Measurements from ENCODE around the gene HBEGF. TPM values are rescaled to one million over a fixed set of nuclear protein-coding genes. Genes with fewer than 3 reads are reported as not detected.
A peak's percentile ranks its signal among the peaks of the same experiment; 100 is the strongest.

HBEGF gene
- total RNA-seq, 4 donors from 2014 or later: 5.8 to 13.0 (median 12.6) TPM

DNA sequence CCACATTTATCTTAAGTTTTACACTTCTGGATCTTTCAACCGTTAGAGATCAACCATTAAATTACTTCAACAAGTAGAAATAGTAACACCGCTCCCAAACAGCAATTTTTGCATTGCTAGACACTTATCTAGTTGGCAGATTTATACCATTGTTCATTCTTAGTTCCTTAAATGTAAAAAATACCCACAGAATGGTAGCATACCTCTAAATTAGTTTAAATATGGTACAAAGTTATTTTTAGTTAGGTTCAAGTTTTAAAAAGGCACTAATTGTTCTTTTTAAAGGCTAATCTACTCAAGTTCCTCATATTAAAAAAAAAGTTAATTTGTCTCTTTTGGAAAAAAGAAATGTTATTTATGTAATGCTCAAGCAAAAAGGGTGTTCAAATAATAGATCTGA lies 51.6 kb downstream of the HBEGF start:
- Histone ChIP-seq H3K4me1 (peaks cover 37 to 55% of the 10 kb centered on the region in 2 donors), H3K27me3 (no peaks in the 10 kb centered on the region), H3K27ac (no peak overlapping the region), H3K9me3 (no peaks in the 10 kb centered on the region), H3K4me3 (replicated peaks in 1 of 3) (no peak overlapping the region), H3K36me3 (no peaks in the 10 kb centered on the region)
- WGBS, 2 donors: 79 to 80% methylated on average over 2 of the region's 2 CpGs
- intact Hi-C loops (cut with DNase I): no loop called here
- TF ChIP-seq POLR2A (IDR thresholded peaks at IDR 0.05): no peak
- TF ChIP-seq, protein P1, sequence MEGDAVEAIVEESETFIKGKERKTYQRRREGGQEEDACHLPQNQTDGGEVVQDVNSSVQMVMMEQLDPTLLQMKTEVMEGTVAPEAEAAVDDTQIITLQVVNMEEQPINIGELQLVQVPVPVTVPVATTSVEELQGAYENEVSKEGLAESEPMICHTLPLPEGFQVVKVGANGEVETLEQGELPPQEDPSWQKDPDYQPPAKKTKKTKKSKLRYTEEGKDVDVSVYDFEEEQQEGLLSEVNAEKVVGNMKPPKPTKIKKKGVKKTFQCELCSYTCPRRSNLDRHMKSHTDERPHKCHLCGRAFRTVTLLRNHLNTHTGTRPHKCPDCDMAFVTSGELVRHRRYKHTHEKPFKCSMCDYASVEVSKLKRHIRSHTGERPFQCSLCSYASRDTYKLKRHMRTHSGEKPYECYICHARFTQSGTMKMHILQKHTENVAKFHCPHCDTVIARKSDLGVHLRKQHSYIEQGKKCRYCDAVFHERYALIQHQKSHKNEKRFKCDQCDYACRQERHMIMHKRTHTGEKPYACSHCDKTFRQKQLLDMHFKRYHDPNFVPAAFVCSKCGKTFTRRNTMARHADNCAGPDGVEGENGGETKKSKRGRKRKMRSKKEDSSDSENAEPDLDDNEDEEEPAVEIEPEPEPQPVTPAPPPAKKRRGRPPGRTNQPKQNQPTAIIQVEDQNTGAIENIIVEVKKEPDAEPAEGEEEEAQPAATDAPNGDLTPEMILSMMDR (IDR thresholded peaks at IDR 0.05): no peak
- no peak for DNase-seq

DNA sequence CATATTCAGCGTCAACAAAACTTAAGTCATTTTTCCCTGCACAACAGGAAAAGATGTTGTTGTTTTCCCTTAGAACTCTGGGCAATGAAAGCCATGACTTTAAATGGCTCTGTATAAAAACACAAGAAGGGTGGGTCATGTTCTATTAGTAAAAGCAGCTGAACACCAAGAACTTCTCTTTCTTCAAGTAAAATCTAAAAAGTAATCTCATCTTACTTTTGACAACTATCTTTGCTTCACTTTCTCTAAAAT lies 52.6 kb downstream of the HBEGF start:
- Histone ChIP-seq H3K27me3 (no peaks in the 10 kb centered on the region), H3K4me3 (replicated peaks in 1 of 3) (no peak overlapping the region), H3K9me3 (no peaks in the 10 kb centered on the region), H3K27ac (peak overlapping the region in 1 of 3 donors; percentile 26), H3K36me3 (no peaks in the 10 kb centered on the region), H3K4me1 (peaks cover 34 to 46% of the 10 kb centered on the region in 2 donors)
- 62 to 80% methylated on average over 1 of the region's 1 CpG for WGBS, 2 donors
- intact Hi-C loops (cut with DNase I): no loop called here
- no peak for DNase-seq
- TF ChIP-seq, protein P1 (IDR thresholded peaks at IDR 0.05): no peak
- TF ChIP-seq POLR2A (IDR thresholded peaks at IDR 0.05): no peak

DNA sequence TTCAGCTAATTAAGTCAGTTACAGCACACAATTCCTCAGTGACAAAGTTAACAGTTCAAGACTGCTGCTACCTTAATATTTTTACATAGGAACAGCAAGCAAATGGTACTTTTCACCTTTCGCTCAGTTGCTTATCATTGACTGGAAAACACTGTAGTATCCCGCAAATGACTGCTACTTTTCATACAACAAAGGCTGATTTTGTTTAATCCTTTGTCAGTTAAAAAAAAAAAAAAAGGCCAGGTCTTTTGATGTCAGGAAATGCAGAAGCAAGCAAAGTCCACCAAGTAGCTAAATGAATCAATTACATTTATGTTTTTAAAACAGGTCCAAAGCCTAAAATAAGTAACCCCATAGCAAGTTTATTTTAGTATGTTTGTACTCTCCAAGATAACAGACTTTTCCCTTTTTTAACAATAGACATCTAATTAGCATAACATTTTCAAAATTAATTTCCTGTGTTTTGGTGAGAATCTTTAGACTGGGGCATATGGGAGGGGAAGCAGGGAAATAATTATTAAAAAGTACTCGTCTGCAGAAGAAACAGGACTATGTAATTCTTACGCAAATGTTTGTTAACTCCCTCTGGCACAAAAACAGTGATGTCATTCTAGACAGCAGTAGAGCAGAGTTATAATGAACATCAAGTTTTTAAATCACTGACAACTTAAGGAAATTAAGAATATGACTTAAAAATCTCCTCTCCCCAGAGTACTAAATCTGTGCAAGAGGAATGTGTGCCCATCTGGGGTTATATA lies 53.1 kb downstream of the HBEGF start:
- Histone ChIP-seq H3K4me1 (peaks cover 29 to 42% of the 10 kb centered on the region in 2 donors), H3K4me3 (replicated peaks in 1 of 3) (no peak overlapping the region), H3K36me3 (no peaks in the 10 kb centered on the region), H3K27me3 (no peaks in the 10 kb centered on the region), H3K9me3 (no peaks in the 10 kb centered on the region), H3K27ac (peak overlapping the region in 1 of 3 donors; percentile 52)
- DNase-seq: no peak
- no peak for TF ChIP-seq POLR2A (IDR thresholded peaks at IDR 0.05)
- intact Hi-C loops (cut with DNase I): no loop called here
- 71 to 81% methylated on average over 4 of the region's 4 CpGs for WGBS, 2 donors

DNA sequence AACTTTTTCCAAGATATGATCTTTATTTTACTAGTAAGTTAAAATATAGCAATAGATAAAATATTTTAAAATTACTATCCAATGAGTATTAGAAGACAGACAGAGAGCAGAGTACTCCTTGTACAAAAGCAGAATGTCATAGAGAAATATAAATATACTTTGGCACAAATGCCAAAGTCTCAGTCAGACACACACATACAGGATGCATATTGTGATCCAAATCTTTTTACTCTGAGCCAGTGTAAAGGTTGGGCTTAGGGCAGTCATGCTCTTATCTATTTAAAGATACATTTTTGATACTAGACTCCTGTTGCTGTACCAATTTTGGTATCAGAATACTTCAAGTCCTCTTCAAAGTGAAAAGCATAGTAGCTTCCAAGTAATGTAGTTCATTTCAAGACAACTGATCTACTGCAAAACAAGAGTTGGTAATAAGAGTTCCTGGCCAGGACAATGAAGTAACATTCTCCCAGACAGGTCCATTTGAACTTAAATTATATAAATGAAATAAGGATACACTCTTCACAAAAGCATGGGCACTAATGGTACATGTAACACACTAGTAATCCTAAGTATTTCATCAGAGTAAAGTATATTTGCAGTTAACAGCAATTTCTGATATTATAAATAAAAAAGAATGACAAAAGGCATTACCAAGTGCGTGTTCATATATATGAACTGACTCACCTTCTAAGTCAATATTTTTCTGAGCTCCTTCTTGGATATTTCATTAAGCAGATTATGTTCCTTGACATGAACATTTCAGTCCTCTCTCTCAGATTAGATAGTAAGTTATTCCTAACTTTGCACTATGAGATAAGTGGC lies 54.0 kb downstream of the HBEGF start:
- intact Hi-C loops (cut with DNase I): no loop called here
- Histone ChIP-seq H3K27me3 (no peaks in the 10 kb centered on the region), H3K9me3 (no peaks in the 10 kb centered on the region), H3K4me1 (peaks cover 28 to 37% of the 10 kb centered on the region in 2 donors), H3K36me3 (no peaks in the 10 kb centered on the region), H3K4me3 (replicated peaks in 1 of 3) (no peak overlapping the region), H3K27ac (peak overlapping the region in 1 of 3 donors; percentile 52)
- 86 to 98% methylated on average over 1 of the region's 1 CpG for WGBS, 2 donors
- no peak for DNase-seq
- no peak for TF ChIP-seq POLR2A (IDR thresholded peaks at IDR 0.05)
- TF ChIP-seq, protein P1 (IDR thresholded peaks at IDR 0.05): no peak

DNA sequence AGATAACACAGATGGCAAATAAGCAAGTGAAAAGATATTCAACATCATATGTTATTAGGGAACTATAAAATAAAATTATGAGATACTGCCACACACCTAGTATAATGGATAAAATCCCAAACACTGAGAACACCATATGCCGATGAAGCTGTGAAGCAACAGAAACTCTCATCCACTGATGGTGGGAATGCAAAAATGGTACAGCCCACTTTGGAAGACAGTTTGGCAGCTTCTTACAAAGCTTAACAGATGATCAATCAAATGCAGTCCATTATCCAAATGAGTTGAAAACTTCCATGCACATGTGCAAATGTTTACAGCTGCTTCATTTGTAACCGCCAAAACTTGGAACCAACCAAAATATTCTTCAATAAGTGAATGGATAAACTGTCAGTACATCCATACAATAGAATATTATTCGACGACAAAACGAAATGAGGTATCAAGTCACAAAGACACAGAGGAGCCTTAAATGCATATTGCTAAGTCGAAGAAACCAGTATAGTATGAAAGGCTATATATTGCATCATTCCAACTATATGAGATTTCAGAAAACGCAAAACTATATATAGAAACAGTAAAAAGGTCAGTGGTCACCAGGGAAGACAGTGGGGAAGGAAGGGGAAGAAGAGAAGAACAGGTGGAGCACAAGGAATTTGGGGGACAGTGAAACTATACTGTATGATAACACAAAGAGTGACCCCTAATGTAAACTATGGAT lies 58.4 kb downstream of the HBEGF start:
- TF ChIP-seq, protein P1 (IDR thresholded peaks at IDR 0.05): no peak
- TF ChIP-seq POLR2A (IDR thresholded peaks at IDR 0.05): no peak
- Histone ChIP-seq H3K4me1 (peaks cover 6 to 19% of the 10 kb centered on the region in 2 donors), H3K36me3 (no peaks in the 10 kb centered on the region), H3K27ac (no peak overlapping the region), H3K4me3 (replicated peaks in 1 of 3) (no peak overlapping the region), H3K27me3 (no peaks in the 10 kb centered on the region), H3K9me3 (no peaks in the 10 kb centered on the region)
- intact Hi-C loops (cut with DNase I): loop anchor here (5.0 kb wide), 1 partner anchor 41 kb away; no protein-coding TSS in a partner anchor
- no peak for DNase-seq
- WGBS, 2 donors: 88 to 90% methylated on average over 7 of the region's 7 CpGs

Measured in thyroid gland (tissue), 4 donors.